ENCODE data around the gene FKBP2.

The FKBP2 gene

GRCh38 chr11:64220798-64221197 is 20.1 kb upstream of the FKBP2 start:
- Histone ChIP-seq H3K9me3 (ENCODE audit: insufficient read depth, low read depth, low read length) (no peaks in the 10 kb centered on the region), H3K27me3 (ENCODE audit: insufficient read depth, low read length, poor library complexity, severe bottlenecking) (no peaks in the 10 kb centered on the region), H3K79me2 (ENCODE audit: insufficient read depth, low read length) (peaks cover 14% of the 10 kb centered on the region), H3K4me1 (ENCODE audit: insufficient read depth, low read length, poor library complexity, severe bottlenecking) (peaks cover 10% of the 10 kb centered on the region), H3F3A (ENCODE audit: low read depth) (no peaks in the 10 kb centered on the region), H3K36me3 (ENCODE audit: insufficient read depth, low read length) (peaks cover 27% of the 10 kb centered on the region; the same call in 1 of the 2 replicates), H4K20me1 (ENCODE audit: insufficient read depth, low read length, poor library complexity, severe bottlenecking) (peaks cover 11% of the 10 kb centered on the region), H3K4me2 (ENCODE audit: low read depth, low read length, poor library complexity, severe bottlenecking) (no peak overlapping the region), H2AFZ (ENCODE audit: low read length) (no peak overlapping the region), H3K9ac (ENCODE audit: low read depth, low read length, poor library complexity, severe bottlenecking) (no peak overlapping the region), H3K9me2 (replicated peaks; ENCODE audit: low read depth, low read length) (no peaks in the 10 kb centered on the region), H3K4me3 (ENCODE audit: low read length, poor library complexity, severe bottlenecking) (no peak overlapping the region)
- TF ChIP-seq, protein P1, sequence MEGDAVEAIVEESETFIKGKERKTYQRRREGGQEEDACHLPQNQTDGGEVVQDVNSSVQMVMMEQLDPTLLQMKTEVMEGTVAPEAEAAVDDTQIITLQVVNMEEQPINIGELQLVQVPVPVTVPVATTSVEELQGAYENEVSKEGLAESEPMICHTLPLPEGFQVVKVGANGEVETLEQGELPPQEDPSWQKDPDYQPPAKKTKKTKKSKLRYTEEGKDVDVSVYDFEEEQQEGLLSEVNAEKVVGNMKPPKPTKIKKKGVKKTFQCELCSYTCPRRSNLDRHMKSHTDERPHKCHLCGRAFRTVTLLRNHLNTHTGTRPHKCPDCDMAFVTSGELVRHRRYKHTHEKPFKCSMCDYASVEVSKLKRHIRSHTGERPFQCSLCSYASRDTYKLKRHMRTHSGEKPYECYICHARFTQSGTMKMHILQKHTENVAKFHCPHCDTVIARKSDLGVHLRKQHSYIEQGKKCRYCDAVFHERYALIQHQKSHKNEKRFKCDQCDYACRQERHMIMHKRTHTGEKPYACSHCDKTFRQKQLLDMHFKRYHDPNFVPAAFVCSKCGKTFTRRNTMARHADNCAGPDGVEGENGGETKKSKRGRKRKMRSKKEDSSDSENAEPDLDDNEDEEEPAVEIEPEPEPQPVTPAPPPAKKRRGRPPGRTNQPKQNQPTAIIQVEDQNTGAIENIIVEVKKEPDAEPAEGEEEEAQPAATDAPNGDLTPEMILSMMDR (conservative IDR thresholded peaks at IDR 0.05; ENCODE audit: low read length) = no peak
- no peak for TF ChIP-seq EZH2phosphoT487 (IDR thresholded peaks at IDR 0.05; ENCODE audit: borderline replicate concordance)

- no peak overlapping the region for H3K4me3 ChIP-seq (ENCODE audit: low read length, poor library complexity, severe bottlenecking)
- TF ChIP-seq, protein P1 (conservative IDR thresholded peaks at IDR 0.05; ENCODE audit: low read length) = no peak
- no peak for TF ChIP-seq EZH2phosphoT487 (IDR thresholded peaks at IDR 0.05; ENCODE audit: borderline replicate concordance)
- no peak overlapping the region for H3K4me2 ChIP-seq (ENCODE audit: low read depth, low read length, poor library complexity, severe bottlenecking)
- no peaks in the 10 kb centered on the region for H3K27me3 ChIP-seq (ENCODE audit: insufficient read depth, low read length, poor library complexity, severe bottlenecking)
- H3F3A ChIP-seq (ENCODE audit: low read depth) = no peaks in the 10 kb centered on the region
- no peak overlapping the region for H2AFZ ChIP-seq (ENCODE audit: low read length)
- H4K20me1 ChIP-seq (ENCODE audit: insufficient read depth, low read length, poor library complexity, severe bottlenecking) = peaks cover 19% of the 10 kb centered on the region
- H3K9me3 ChIP-seq (ENCODE audit: insufficient read depth, low read depth, low read length) = no peaks in the 10 kb centered on the region
- H3K9me2 ChIP-seq (replicated peaks; ENCODE audit: low read depth, low read length) = no peaks in the 10 kb centered on the region
- no peak overlapping the region for H3K9ac ChIP-seq (ENCODE audit: low read depth, low read length, poor library complexity, severe bottlenecking)
- H3K36me3 ChIP-seq (ENCODE audit: insufficient read depth, low read length) = peaks cover 27% of the 10 kb centered on the region; the same call in 1 of the 2 replicates
- H3K79me2 ChIP-seq (ENCODE audit: insufficient read depth, low read length) = peaks cover 27% of the 10 kb centered on the region
- H3K4me1 ChIP-seq (ENCODE audit: insufficient read depth, low read length, poor library complexity, severe bottlenecking) = peaks cover 20% of the 10 kb centered on the region
Observed at GRCh38 chr11:64222651-64223000, 18.3 kb upstream of the FKBP2 start.

GRCh38 chr11:64223001-64223651 is 17.8 kb upstream of the FKBP2 start:
- Histone ChIP-seq H3K4me1 (ENCODE audit: insufficient read depth, low read length, poor library complexity, severe bottlenecking) (peaks cover 20% of the 10 kb centered on the region), H3K9me2 (replicated peaks; ENCODE audit: low read depth, low read length) (no peaks in the 10 kb centered on the region), H3K9me3 (ENCODE audit: insufficient read depth, low read depth, low read length) (no peaks in the 10 kb centered on the region), H3K27me3 (ENCODE audit: insufficient read depth, low read length, poor library complexity, severe bottlenecking) (no peaks in the 10 kb centered on the region), H3K4me2 (ENCODE audit: low read depth, low read length, poor library complexity, severe bottlenecking) (no peak overlapping the region), H3F3A (ENCODE audit: low read depth) (no peaks in the 10 kb centered on the region), H2AFZ (ENCODE audit: low read length) (no peak overlapping the region), H4K20me1 (ENCODE audit: insufficient read depth, low read length, poor library complexity, severe bottlenecking) (peaks cover 22% of the 10 kb centered on the region), H3K79me2 (ENCODE audit: insufficient read depth, low read length) (peaks cover 30% of the 10 kb centered on the region), H3K36me3 (ENCODE audit: insufficient read depth, low read length) (peaks cover 27% of the 10 kb centered on the region; the same call in 1 of the 2 replicates), H3K4me3 (ENCODE audit: low read length, poor library complexity, severe bottlenecking) (no peak overlapping the region), H3K9ac (ENCODE audit: low read depth, low read length, poor library complexity, severe bottlenecking) (no peak overlapping the region)
- TF ChIP-seq, protein P1 (conservative IDR thresholded peaks at IDR 0.05; ENCODE audit: low read length) = no peak
- TF ChIP-seq EZH2phosphoT487 (IDR thresholded peaks at IDR 0.05; ENCODE audit: borderline replicate concordance) = no peak
